H9 (cell line): ENCODE data around the gene GNPNAT1. TPM values are rescaled to one million over a fixed set of nuclear protein-coding genes. Genes with fewer than 3 reads are reported as not detected.

Source experiments
- DNase-seq: peaks from one replicate; pipeline ENCODE4 v3.0.0-alpha.2; 2017
- H2AFZ ChIP-seq: one replicate; pipeline ENCODE4 v1.6.1; 2013; ENCODE audit warnings: mild to moderate bottlenecking, low read length, control low read depth, moderate library complexity
- H2AK5ac ChIP-seq: 2 replicates; pipeline ENCODE4 v1.6.1; 2013; ENCODE audit warnings: low read length, control low read depth, mixed read lengths; ENCODE audit not compliant: insufficient read length
- H2BK120ac ChIP-seq: one replicate; pipeline ENCODE4 v1.6.1; 2013; ENCODE audit warnings: low read depth, mild to moderate bottlenecking, low read length, control low read depth, inconsistent platforms; ENCODE audit not compliant: poor library complexity, severe bottlenecking
- H2BK12ac ChIP-seq: 2 replicates; pipeline ENCODE4 v1.6.1; 2013; ENCODE audit warnings: low read length, control low read depth, mixed read lengths, low read depth; ENCODE audit not compliant: insufficient read length
- H2BK15ac ChIP-seq: 2 replicates; pipeline ENCODE4 v1.6.1; 2013; ENCODE audit warnings: low read depth, low read length, control low read depth
- H2BK20ac ChIP-seq: one replicate; pipeline ENCODE4 v1.6.1; 2013; ENCODE audit warnings: low read depth, mild to moderate bottlenecking, low read length, control low read depth, inconsistent platforms; ENCODE audit not compliant: poor library complexity, severe bottlenecking
- H2BK5ac ChIP-seq: 2 replicates; pipeline ENCODE4 v1.6.1; 2013; ENCODE audit warnings: low read length, control low read depth, mixed read lengths; ENCODE audit not compliant: insufficient read length
- H3K14ac ChIP-seq: 2 replicates; pipeline ENCODE4 v1.6.1; 2013; ENCODE audit warnings: low read length, control low read depth; ENCODE audit not compliant: insufficient read depth
- H3K18ac ChIP-seq: 2 replicates; pipeline ENCODE4 v1.6.1; 2013; ENCODE audit warnings: low read depth, mild to moderate bottlenecking, mixed read lengths, low read length, control low read depth; ENCODE audit not compliant: insufficient read length
- H3K23ac ChIP-seq: 2 replicates; pipeline ENCODE4 v1.6.1; 2013; ENCODE audit warnings: low read length, control low read depth, mixed read lengths, low read depth; ENCODE audit not compliant: insufficient read length
- H3K23me2 ChIP-seq: 2 replicates; pipeline ENCODE4 v1.6.1; 2013; ENCODE audit warnings: low read depth, mild to moderate bottlenecking, mixed read lengths, low read length, control low read depth; ENCODE audit not compliant: insufficient read length, poor library complexity, severe bottlenecking
- H3K27ac ChIP-seq: 2 replicates; pipeline ENCODE4 v1.5.1; 2013; ENCODE audit warnings: low read length, control low read depth, mixed read lengths, low read depth; ENCODE audit not compliant: insufficient read length
- H3K27me3 ChIP-seq: 2 replicates; pipeline ENCODE4 v1.6.1; 2013; ENCODE audit warnings: low read length, control low read depth, inconsistent platforms; ENCODE audit not compliant: insufficient read depth
- H3K4ac ChIP-seq: 2 replicates; pipeline ENCODE4 v1.6.1; 2013; ENCODE audit warnings: low read depth, mild to moderate bottlenecking, control low read depth, inconsistent platforms, low read length, moderate library complexity
- H3K4me1 ChIP-seq: 2 replicates; pipeline ENCODE4 v1.6.1; 2013; ENCODE audit warnings: low read length, control low read depth, inconsistent platforms; ENCODE audit not compliant: insufficient read depth
- H3K4me2 ChIP-seq: 2 replicates; pipeline ENCODE4 v1.6.1; 2013; ENCODE audit warnings: low read length, control low read depth, mixed read lengths; ENCODE audit not compliant: insufficient read length, insufficient read depth
- H3K56ac ChIP-seq: 2 replicates; pipeline ENCODE4 v1.6.1; 2013; ENCODE audit warnings: low read depth, mild to moderate bottlenecking, mixed read lengths, low read length, control low read depth; ENCODE audit not compliant: insufficient read length
- H3K79me1 ChIP-seq: 2 replicates; pipeline ENCODE4 v1.6.1; 2013; ENCODE audit warnings: low read depth, mild to moderate bottlenecking, moderate library complexity, low read length, control low read depth, inconsistent platforms; ENCODE audit not compliant: insufficient read depth, poor library complexity, severe bottlenecking
- H3K79me2 ChIP-seq: 2 replicates; pipeline ENCODE4 v1.6.1; 2013; ENCODE audit warnings: low read length, control low read depth, inconsistent platforms; ENCODE audit not compliant: insufficient read depth
- H3K9ac ChIP-seq: 2 replicates; pipeline ENCODE4 v1.6.1; 2013; ENCODE audit warnings: low read length, control low read depth, mixed read lengths; ENCODE audit not compliant: insufficient read length; ENCODE audit errors: extremely low read depth
- H3K9me3 ChIP-seq: one replicate; pipeline ENCODE4 v1.6.1; 2013; ENCODE audit warnings: low read depth, low read length, inconsistent platforms; ENCODE audit not compliant: control insufficient read depth
- H3T11ph ChIP-seq: one replicate; pipeline ENCODE4 v1.6.1; 2013; ENCODE audit warnings: mild to moderate bottlenecking, low read length, control low read depth, inconsistent platforms
- H4K20me1 ChIP-seq: one replicate; pipeline ENCODE4 v1.6.1; 2013; ENCODE audit not compliant: control insufficient read depth, insufficient read length, insufficient read depth
- H4K5ac ChIP-seq: 2 replicates; pipeline ENCODE4 v1.6.1; 2013; ENCODE audit warnings: low read depth, mild to moderate bottlenecking, mixed read lengths, low read length, control low read depth; ENCODE audit not compliant: insufficient read length
- H4K8ac ChIP-seq: replicated peaks from 2 replicates; pipeline ENCODE4 v1.6.1; 2013; ENCODE audit warnings: low read length, control low read depth, mixed read lengths, low read depth; ENCODE audit not compliant: insufficient read length
- H4K91ac ChIP-seq: 2 replicates; pipeline ENCODE4 v1.6.1; 2013; ENCODE audit warnings: low read depth, mild to moderate bottlenecking, moderate library complexity, mixed read lengths, low read length, control low read depth; ENCODE audit not compliant: insufficient read length
- H3K27ac Mint-ChIP-seq, 3 experiments: 2 replicates in 2 of 3; 3 replicates in 1 of 3; pipeline ENCODE4 v1.8.0; 2020 to 2021; ENCODE audit warnings: mixed read lengths in 3 of 3, mild to moderate bottlenecking in 1 of 3, moderate library complexity in 1 of 3
- H3K27me3 Mint-ChIP-seq: 2 replicates; pipeline ENCODE4 v1.8.0; 2021; ENCODE audit warnings: low read depth, mild to moderate bottlenecking, moderate library complexity, mixed read lengths
- H3K36me3 Mint-ChIP-seq, 3 experiments: 2 replicates in 2 of 3; 3 replicates in 1 of 3; pipeline ENCODE4 v1.8.0; 2020 to 2021; ENCODE audit warnings: low read depth in 3 of 3, mixed read lengths in 3 of 3; ENCODE audit not compliant: insufficient read depth in 1 of 3
- H3K4me1 Mint-ChIP-seq, 2 experiments: 2 replicates each; pipeline ENCODE4 v1.8.0; 2020; ENCODE audit warnings: mixed read lengths in 2 of 2
- H3K4me3 Mint-ChIP-seq, 2 experiments: 2 replicates in 1 of 2; 3 replicates in 1 of 2; pipeline ENCODE4 v1.8.0; 2020 to 2021; ENCODE audit warnings: mild to moderate bottlenecking in 2 of 2, mixed read lengths in 2 of 2, moderate library complexity in 1 of 2
- H3K9me3 Mint-ChIP-seq, 2 experiments: 2 replicates in 1 of 2; 3 replicates in 1 of 2; pipeline ENCODE4 v1.8.0; 2020; ENCODE audit warnings: mild to moderate bottlenecking in 2 of 2, mixed read lengths in 2 of 2, moderate library complexity in 1 of 2
- CTCF ChIP-seq: fragments of 200-600 bp; sonication (generic); conservative IDR thresholded peaks from 3 replicates; pipeline ENCODE4 v1.8.0; 2021; ENCODE audit warnings: antibody characterized with exemption, mild to moderate bottlenecking
- WGBS: extraction: QIAGEN DNeasy Blood & Tissue Kit; methylation state at CpG from one replicate; pipeline ENCODE4 v1.1.7; 2013; ENCODE audit warnings: missing lambda C conversion rate, low lambda C conversion rate, mixed read lengths; ENCODE audit not compliant: insufficient read length; ENCODE audit errors: extremely low coverage; 5-methylcytosine and 5-hydroxymethylcytosine counted together
- total RNA-seq: library from RNA; stranded (reverse); gene quantifications from 2 replicates; pipeline ENCODE4 v1.2.1, GENCODE V29; 2021

GNPNAT1 gene
- total RNA-seq, 1 experiment from 2014 or later, result 49.0 TPM

GRCh38 chr14:52835122-52835903 is 43.9 kb upstream of the GNPNAT1 start:
- Mint-ChIP-seq H3K9me3 (peaks cover 2 to 7% of the 10 kb centered on the region in 2 experiments; a peak in 2 of 5 replicates), H3K36me3 (peaks cover 0 to 3% (median 0%) of the 10 kb centered on the region in 3 experiments; a peak in 2 of 7 replicates), H3K27ac (peak overlapping the region; percentile 76 to 95 (median 83); a peak in 6 of 7 replicates), H3K27me3 (no peaks in the 10 kb centered on the region), H3K4me1 (peaks cover 39 to 43% of the 10 kb centered on the region in 2 experiments), H3K4me3 (peak overlapping the region in 1 of 2 experiments; percentile 50; a peak in 1 of 5 replicates)
- no peak overlapping the region for H2BK5ac ChIP-seq
- no peaks in the 10 kb centered on the region for H3K9me3 ChIP-seq
- no peaks in the 10 kb centered on the region for H4K20me1 ChIP-seq
- no peak overlapping the region for H3K4me2 ChIP-seq
- no peak overlapping the region for H2BK12ac ChIP-seq
- no peak overlapping the region for H3T11ph ChIP-seq
- TF ChIP-seq CTCF, result peak; percentile 18; the same call in 1 of the 3 replicates
- H3K4ac ChIP-seq, result no peak overlapping the region
- H4K91ac ChIP-seq, result no peak overlapping the region
- H3K56ac ChIP-seq, result no peak overlapping the region
- no peak overlapping the region for H4K5ac ChIP-seq
- H3K79me1 ChIP-seq, result no peaks in the 10 kb centered on the region
- no peak overlapping the region for H2BK20ac ChIP-seq
- H2BK120ac ChIP-seq, result no peak overlapping the region
- no peaks in the 10 kb centered on the region for H3K79me2 ChIP-seq
- no peak overlapping the region for H4K8ac ChIP-seq
- H3K14ac ChIP-seq, result no peak overlapping the region
- no peaks in the 10 kb centered on the region for H3K27me3 ChIP-seq
- H2AK5ac ChIP-seq, result no peak overlapping the region
- H2BK15ac ChIP-seq, result no peak overlapping the region
- no peak overlapping the region for H3K27ac ChIP-seq
- H3K23me2 ChIP-seq, result no peaks in the 10 kb centered on the region
- no peak overlapping the region for H3K9ac ChIP-seq
- no CpG with 5 or more reads among the region's 12 CpGs for WGBS
- DNase-seq, result peak; percentile 54
- H2AFZ ChIP-seq, result no peak overlapping the region
- H3K23ac ChIP-seq, result no peak overlapping the region
- H3K18ac ChIP-seq, result peak overlapping the region; percentile 31
- peaks cover 3% of the 10 kb centered on the region; the same call in 1 of the 2 replicates for H3K4me1 ChIP-seq
